HEK293 (cell line): ENCODE results near the gene NT5C2.

ENCODE experiments used
- CTCF ChIA-PET: fragments of 350-600 bp; formaldehyde crosslinking; extraction: SDS; loops from one replicate; lab custom pipeline; 2021; ENCODE audit warnings: antibody characterized with exemption; lab: Yijun Ruan, JAX
- POLR2A ChIA-PET: fragments of 300-600 bp; formaldehyde crosslinking; extraction: SDS; loops from one replicate; lab custom pipeline; 2020; ENCODE audit warnings: antibody characterized with exemption, inconsistent platforms; lab: Yijun Ruan, JAX
- H3K27ac ChIP-seq: fragments of 200-500 bp; sonication (Bioruptor generic); 2 replicates; pipeline ENCODE4 v1.5.1; 2014; ENCODE audit warnings: low read depth, low read length, control low read depth, inconsistent platforms; ENCODE audit errors: extremely low read depth
- H3K36me3 ChIP-seq, 2 experiments: fragments of 200-500 bp in 1 of 2; sonication (Bioruptor generic) in 1 of 2; 1 replicate in 1 of 2; 2 replicates in 1 of 2; pipeline ENCODE4 v1.5.1; 2014 to 2017; ENCODE audit warnings: inconsistent platforms in 2 of 2, low read length in 2 of 2; ENCODE audit not compliant: control insufficient read depth in 2 of 2, insufficient read depth in 1 of 2
- H3K4me1 ChIP-seq: fragments of 200-500 bp; sonication (Bioruptor generic); 2 replicates; pipeline ENCODE4 v1.5.1; 2014; ENCODE audit warnings: mild to moderate bottlenecking, low read length, inconsistent platforms; ENCODE audit not compliant: control insufficient read depth, insufficient read depth
- H3K4me3 ChIP-seq: 2 replicates; pipeline ENCODE4 v1.5.1; 2011; ENCODE audit warnings: low read depth, mild to moderate bottlenecking, control low read depth, low read length, moderate library complexity
- H3K9me3 ChIP-seq: fragments of 200-500 bp; sonication (Bioruptor generic); 2 replicates; pipeline ENCODE4 v1.5.1; 2014; ENCODE audit warnings: low read depth, low read length, inconsistent platforms; ENCODE audit not compliant: control insufficient read depth, insufficient read depth
- KLF7 ChIP-seq: fragments of 450-650 bp; formaldehyde crosslinking; IDR thresholded peaks from 2 replicates; pipeline ENCODE4 v1.5.1; 2016; ENCODE audit warnings: missing biosample characterization, missing genetic modification characterization, borderline replicate concordance
- SCRT2 ChIP-seq: fragments of 450-650 bp; formaldehyde crosslinking; IDR thresholded peaks from 2 replicates; pipeline ENCODE4 v1.5.1; 2016; ENCODE audit warnings: missing biosample characterization, missing genetic modification characterization
- ZEB2 ChIP-seq: fragments of 450-650 bp; formaldehyde crosslinking; IDR thresholded peaks from 2 replicates; pipeline ENCODE4 v1.5.1; 2016; ENCODE audit warnings: missing biosample characterization, missing genetic modification characterization
- ZFP3 ChIP-seq: fragments of 450-650 bp; formaldehyde crosslinking; IDR thresholded peaks from 2 replicates; pipeline ENCODE4 v1.5.1; 2016; ENCODE audit warnings: low read depth, missing biosample characterization, missing genetic modification characterization
- ZFP41 ChIP-seq: fragments of 450-650 bp; formaldehyde crosslinking; IDR thresholded peaks from 2 replicates; pipeline ENCODE4 v1.5.1; 2016; ENCODE audit warnings: missing biosample characterization, missing genetic modification characterization, borderline replicate concordance
- ZNF133 ChIP-seq: fragments of 450-650 bp; formaldehyde crosslinking; IDR thresholded peaks from 2 replicates; pipeline ENCODE4 v1.5.1; 2016; ENCODE audit warnings: missing biosample characterization, missing genetic modification characterization
- ZNF155 ChIP-seq: fragments of 450-650 bp; formaldehyde crosslinking; IDR thresholded peaks from 2 replicates; pipeline ENCODE4 v1.5.1; 2016; ENCODE audit warnings: missing biosample characterization, missing genetic modification characterization
- ZNF311 ChIP-seq: fragments of 450-650 bp; formaldehyde crosslinking; IDR thresholded peaks from 2 replicates; pipeline ENCODE4 v1.5.1; 2017; ENCODE audit warnings: missing biosample characterization, missing genetic modification characterization, borderline replicate concordance
- ZNF416 ChIP-seq: fragments of 450-650 bp; formaldehyde crosslinking; IDR thresholded peaks from 2 replicates; pipeline ENCODE4 v1.5.1; 2016; ENCODE audit warnings: missing biosample characterization, missing genetic modification characterization
- ZNF529 ChIP-seq: fragments of 450-650 bp; formaldehyde crosslinking; IDR thresholded peaks from 2 replicates; pipeline ENCODE4 v1.5.1; 2017; ENCODE audit warnings: missing genetic modification characterization, missing biosample characterization; ENCODE audit not compliant: insufficient replicate concordance
- ZNF549 ChIP-seq: fragments of 450-650 bp; IDR thresholded peaks from 2 replicates; pipeline ENCODE4 v1.5.1; 2018; ENCODE audit warnings: missing biosample characterization, missing genetic modification characterization, mild to moderate bottlenecking, inconsistent platforms, moderate library complexity
- ZNF654 ChIP-seq: fragments of 450-650 bp; formaldehyde crosslinking; IDR thresholded peaks from 2 replicates; pipeline ENCODE4 v1.5.1; 2016; ENCODE audit warnings: low read depth, missing biosample characterization, missing genetic modification characterization
- TF ChIP-seq, protein P1 (sequence below): fragments of 450-650 bp; formaldehyde crosslinking; IDR thresholded peaks from 2 replicates; pipeline ENCODE4 v1.5.1; 2016; ENCODE audit warnings: missing biosample characterization, missing genetic modification characterization
- TF ChIP-seq, protein P2 (sequence below): fragments of 450-650 bp; formaldehyde crosslinking; IDR thresholded peaks from 2 replicates; pipeline ENCODE4 v1.5.1; 2016; ENCODE audit warnings: missing biosample characterization, missing genetic modification characterization, low read depth
- TF ChIP-seq, protein P3 (sequence below): fragments of 450-650 bp; formaldehyde crosslinking; IDR thresholded peaks from 2 replicates; pipeline ENCODE4 v1.5.1; 2017; ENCODE audit warnings: missing biosample characterization, missing genetic modification characterization
- TF ChIP-seq, protein P4 (sequence below): fragments of 450-650 bp; formaldehyde crosslinking; IDR thresholded peaks from 2 replicates; pipeline ENCODE4 v1.5.1; 2016; ENCODE audit warnings: missing biosample characterization, missing genetic modification characterization
- TF ChIP-seq, protein P5 (sequence below): fragments of 450-650 bp; formaldehyde crosslinking; IDR thresholded peaks from 2 replicates; pipeline ENCODE4 v1.5.1; 2016; ENCODE audit warnings: missing biosample characterization, missing genetic modification characterization

NT5C2 gene

DNA sequence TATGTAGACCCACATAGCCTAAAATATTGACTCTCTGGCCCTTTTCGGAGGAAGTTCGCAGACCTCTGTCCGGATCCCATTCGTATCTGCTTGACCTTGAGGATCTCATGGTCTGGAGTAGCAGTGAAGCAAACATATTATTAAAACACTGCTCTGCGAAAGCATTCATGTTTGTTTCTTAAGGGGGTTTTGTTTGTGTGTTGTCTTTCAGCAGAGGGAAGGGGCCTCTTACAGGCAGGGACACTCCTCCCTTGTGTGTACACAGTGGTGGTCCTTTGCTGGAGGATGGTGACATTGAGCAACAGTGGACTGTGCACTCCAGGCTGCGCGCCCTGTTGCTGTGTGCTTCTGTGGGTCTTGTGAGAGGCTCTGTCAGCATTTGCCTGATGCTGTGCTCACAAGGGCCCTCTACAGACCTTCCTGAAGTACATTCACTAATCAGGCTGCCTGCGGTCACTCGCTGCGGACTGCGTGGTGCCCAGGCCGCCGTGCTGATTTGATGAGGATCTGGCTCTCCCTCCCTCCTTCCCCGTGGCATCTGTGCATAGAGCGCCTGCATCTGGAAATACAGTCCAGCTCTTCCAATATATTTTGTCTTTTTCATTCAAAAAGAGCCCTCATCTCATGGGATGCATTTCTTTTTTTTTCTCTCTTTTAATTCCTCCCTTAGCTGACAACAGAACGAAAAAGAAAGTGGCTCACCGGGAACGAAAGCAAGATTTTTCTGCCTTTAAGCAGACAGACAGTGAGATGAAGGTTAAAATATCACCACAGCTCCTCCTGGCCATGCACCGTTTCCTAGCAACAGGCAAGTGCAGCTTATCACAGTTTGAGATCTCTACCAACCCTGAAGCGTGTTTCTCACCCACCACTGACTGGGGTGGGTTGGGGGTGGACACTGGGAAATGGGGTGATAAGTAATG is 139.2 kb downstream of the NT5C2 start (continued):
- TF ChIP-seq SCRT2 (peak; percentile 98), ZNF155 (no peak), ZNF654 (tag by site-specific recombination) (peak; percentile 9; the same call in 1 of the 2 replicates)

DNA sequence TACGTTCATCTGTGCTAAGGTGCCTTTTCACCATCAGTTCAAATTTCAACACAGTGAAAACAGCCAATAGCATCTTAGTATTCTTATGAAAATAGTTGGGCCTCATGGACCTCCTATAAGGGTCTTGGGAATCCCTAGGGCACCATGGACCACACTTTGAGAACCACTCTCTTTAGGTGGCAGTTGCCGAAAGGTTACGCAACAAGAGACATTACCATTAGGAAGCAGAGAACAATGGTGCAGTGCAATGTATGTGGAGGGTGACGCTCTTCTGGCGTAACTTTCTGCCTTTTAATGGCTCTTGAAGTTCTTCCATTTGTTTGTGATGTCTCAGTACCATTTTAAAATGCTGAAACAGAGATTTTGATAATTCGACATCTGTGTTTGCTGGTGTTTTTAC is 143.8 kb downstream of the NT5C2 start:
- ChIA-PET CTCF (no interaction called here), POLR2A (no interaction called here)
- H3K36me3 ChIP-seq, result no peaks in the 10 kb centered on the region
- no peak for TF ChIP-seq ZFP3
- TF ChIP-seq ZNF416 (tag by site-specific recombination), result no peak
- TF ChIP-seq, protein P1, sequence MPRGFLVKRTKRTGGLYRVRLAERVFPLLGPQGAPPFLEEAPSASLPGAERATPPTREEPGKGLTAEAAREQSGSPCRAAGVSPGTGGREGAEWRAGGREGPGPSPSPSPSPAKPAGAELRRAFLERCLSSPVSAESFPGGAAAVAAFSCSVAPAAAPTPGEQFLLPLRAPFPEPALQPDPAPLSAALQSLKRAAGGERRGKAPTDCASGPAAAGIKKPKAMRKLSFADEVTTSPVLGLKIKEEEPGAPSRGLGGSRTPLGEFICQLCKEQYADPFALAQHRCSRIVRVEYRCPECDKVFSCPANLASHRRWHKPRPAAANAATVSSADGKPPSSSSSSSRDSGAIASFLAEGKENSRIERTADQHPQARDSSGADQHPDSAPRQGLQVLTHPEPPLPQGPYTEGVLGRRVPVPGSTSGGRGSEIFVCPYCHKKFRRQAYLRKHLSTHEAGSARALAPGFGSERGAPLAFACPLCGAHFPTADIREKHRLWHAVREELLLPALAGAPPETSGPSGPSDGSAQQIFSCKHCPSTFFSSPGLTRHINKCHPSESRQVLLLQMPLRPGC (tag by site-specific recombination), result no peak
- TF ChIP-seq, protein P2, sequence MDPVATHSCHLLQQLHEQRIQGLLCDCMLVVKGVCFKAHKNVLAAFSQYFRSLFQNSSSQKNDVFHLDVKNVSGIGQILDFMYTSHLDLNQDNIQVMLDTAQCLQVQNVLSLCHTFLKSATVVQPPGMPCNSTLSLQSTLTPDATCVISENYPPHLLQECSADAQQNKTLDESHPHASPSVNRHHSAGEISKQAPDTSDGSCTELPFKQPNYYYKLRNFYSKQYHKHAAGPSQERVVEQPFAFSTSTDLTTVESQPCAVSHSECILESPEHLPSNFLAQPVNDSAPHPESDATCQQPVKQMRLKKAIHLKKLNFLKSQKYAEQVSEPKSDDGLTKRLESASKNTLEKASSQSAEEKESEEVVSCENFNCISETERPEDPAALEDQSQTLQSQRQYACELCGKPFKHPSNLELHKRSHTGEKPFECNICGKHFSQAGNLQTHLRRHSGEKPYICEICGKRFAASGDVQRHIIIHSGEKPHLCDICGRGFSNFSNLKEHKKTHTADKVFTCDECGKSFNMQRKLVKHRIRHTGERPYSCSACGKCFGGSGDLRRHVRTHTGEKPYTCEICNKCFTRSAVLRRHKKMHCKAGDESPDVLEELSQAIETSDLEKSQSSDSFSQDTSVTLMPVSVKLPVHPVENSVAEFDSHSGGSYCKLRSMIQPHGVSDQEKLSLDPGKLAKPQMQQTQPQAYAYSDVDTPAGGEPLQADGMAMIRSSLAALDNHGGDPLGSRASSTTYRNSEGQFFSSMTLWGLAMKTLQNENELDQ (tag by site-specific recombination), result no peak
- TF ChIP-seq, protein P3, sequence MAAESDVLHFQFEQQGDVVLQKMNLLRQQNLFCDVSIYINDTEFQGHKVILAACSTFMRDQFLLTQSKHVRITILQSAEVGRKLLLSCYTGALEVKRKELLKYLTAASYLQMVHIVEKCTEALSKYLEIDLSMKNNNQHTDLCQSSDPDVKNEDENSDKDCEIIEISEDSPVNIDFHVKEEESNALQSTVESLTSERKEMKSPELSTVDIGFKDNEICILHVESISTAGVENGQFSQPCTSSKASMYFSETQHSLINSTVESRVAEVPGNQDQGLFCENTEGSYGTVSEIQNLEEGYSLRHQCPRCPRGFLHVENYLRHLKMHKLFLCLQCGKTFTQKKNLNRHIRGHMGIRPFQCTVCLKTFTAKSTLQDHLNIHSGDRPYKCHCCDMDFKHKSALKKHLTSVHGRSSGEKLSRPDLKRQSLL, result no peak
- no peak for TF ChIP-seq ZFP41 (tag by site-specific recombination)
- H3K9me3 ChIP-seq, result no peaks in the 10 kb centered on the region
- H3K4me1 ChIP-seq, result peaks cover 3% of the 10 kb centered on the region; the same call in 1 of the 2 replicates
- H3K4me3 ChIP-seq, result no peak overlapping the region
- H3K27ac ChIP-seq, result no peak overlapping the region

DNA sequence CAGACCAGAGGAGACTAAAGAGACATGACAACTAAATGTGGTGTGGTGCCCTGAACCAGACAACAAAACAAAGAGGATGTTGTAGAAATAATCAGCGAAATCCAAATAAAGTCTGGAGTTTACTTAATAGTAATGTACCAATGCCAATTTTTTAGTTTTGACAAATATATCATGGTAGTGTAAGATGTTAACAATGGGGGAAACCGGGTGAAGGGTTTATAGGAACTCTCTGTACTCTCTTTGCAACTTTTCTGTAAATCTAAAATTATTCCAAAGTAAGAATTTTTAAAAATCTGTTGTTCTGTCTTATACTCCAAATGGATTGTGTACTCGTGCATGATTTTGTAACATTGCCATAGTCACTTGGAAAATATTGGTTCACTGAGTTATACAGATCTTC is 145.7 kb downstream of the NT5C2 start:
- Histone ChIP-seq H3K27ac (no peak overlapping the region), H3K36me3 (no peaks in the 10 kb centered on the region), H3K9me3 (no peaks in the 10 kb centered on the region), H3K4me3 (no peak overlapping the region), H3K4me1 (no peaks in the 10 kb centered on the region)
- POLR2A ChIA-PET, result interaction anchor here (0.7 kb wide), 1 partner anchor 12 kb away, joined by 3 read pairs; no protein-coding TSS in a partner anchor
- TF ChIP-seq ZEB2 (tag by site-specific recombination) (no peak), ZNF529 (tag by site-specific recombination) (peak; percentile 95), ZNF133 (tag by site-specific recombination) (no peak), ZNF549 (tag by site-specific recombination) (no peak), ZNF311 (tag by site-specific recombination) (no peak), KLF7 (tag by site-specific recombination) (no peak)
- TF ChIP-seq, protein P4, sequence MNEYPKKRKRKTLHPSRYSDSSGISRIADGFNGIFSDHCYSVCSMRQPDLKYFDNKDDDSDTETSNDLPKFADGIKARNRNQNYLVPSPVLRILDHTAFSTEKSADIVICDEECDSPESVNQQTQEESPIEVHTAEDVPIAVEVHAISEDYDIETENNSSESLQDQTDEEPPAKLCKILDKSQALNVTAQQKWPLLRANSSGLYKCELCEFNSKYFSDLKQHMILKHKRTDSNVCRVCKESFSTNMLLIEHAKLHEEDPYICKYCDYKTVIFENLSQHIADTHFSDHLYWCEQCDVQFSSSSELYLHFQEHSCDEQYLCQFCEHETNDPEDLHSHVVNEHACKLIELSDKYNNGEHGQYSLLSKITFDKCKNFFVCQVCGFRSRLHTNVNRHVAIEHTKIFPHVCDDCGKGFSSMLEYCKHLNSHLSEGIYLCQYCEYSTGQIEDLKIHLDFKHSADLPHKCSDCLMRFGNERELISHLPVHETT (tag by site-specific recombination), result no peak
- TF ChIP-seq, protein P5, sequence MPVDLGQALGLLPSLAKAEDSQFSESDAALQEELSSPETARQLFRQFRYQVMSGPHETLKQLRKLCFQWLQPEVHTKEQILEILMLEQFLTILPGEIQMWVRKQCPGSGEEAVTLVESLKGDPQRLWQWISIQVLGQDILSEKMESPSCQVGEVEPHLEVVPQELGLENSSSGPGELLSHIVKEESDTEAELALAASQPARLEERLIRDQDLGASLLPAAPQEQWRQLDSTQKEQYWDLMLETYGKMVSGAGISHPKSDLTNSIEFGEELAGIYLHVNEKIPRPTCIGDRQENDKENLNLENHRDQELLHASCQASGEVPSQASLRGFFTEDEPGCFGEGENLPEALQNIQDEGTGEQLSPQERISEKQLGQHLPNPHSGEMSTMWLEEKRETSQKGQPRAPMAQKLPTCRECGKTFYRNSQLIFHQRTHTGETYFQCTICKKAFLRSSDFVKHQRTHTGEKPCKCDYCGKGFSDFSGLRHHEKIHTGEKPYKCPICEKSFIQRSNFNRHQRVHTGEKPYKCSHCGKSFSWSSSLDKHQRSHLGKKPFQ, result no peak
- CTCF ChIA-PET, result no interaction called here
